H9 (cell line): ENCODE results near the gene LMO1. TPM values are rescaled to one million over a fixed set of nuclear protein-coding genes. Genes with fewer than 3 reads are reported as not detected.

Experiments used
- DNase-seq: peaks from one replicate; pipeline ENCODE4 v3.0.0-alpha.2; 2017
- H2AFZ ChIP-seq: one replicate; pipeline ENCODE4 v1.6.1; 2013; ENCODE audit warnings: mild to moderate bottlenecking, low read length, control low read depth, moderate library complexity
- H2AK5ac ChIP-seq: 2 replicates; pipeline ENCODE4 v1.6.1; 2013; ENCODE audit warnings: low read length, control low read depth, mixed read lengths; ENCODE audit not compliant: insufficient read length
- H2BK120ac ChIP-seq: one replicate; pipeline ENCODE4 v1.6.1; 2013; ENCODE audit warnings: low read depth, mild to moderate bottlenecking, low read length, control low read depth, inconsistent platforms; ENCODE audit not compliant: poor library complexity, severe bottlenecking
- H2BK12ac ChIP-seq: 2 replicates; pipeline ENCODE4 v1.6.1; 2013; ENCODE audit warnings: low read length, control low read depth, mixed read lengths, low read depth; ENCODE audit not compliant: insufficient read length
- H2BK15ac ChIP-seq: 2 replicates; pipeline ENCODE4 v1.6.1; 2013; ENCODE audit warnings: low read depth, low read length, control low read depth
- H2BK20ac ChIP-seq: one replicate; pipeline ENCODE4 v1.6.1; 2013; ENCODE audit warnings: low read depth, mild to moderate bottlenecking, low read length, control low read depth, inconsistent platforms; ENCODE audit not compliant: poor library complexity, severe bottlenecking
- H2BK5ac ChIP-seq: 2 replicates; pipeline ENCODE4 v1.6.1; 2013; ENCODE audit warnings: low read length, control low read depth, mixed read lengths; ENCODE audit not compliant: insufficient read length
- H3K14ac ChIP-seq: 2 replicates; pipeline ENCODE4 v1.6.1; 2013; ENCODE audit warnings: low read length, control low read depth; ENCODE audit not compliant: insufficient read depth
- H3K18ac ChIP-seq: 2 replicates; pipeline ENCODE4 v1.6.1; 2013; ENCODE audit warnings: low read depth, mild to moderate bottlenecking, mixed read lengths, low read length, control low read depth; ENCODE audit not compliant: insufficient read length
- H3K23ac ChIP-seq: 2 replicates; pipeline ENCODE4 v1.6.1; 2013; ENCODE audit warnings: low read length, control low read depth, mixed read lengths, low read depth; ENCODE audit not compliant: insufficient read length
- H3K23me2 ChIP-seq: 2 replicates; pipeline ENCODE4 v1.6.1; 2013; ENCODE audit warnings: low read depth, mild to moderate bottlenecking, mixed read lengths, low read length, control low read depth; ENCODE audit not compliant: insufficient read length, poor library complexity, severe bottlenecking
- H3K27ac ChIP-seq: 2 replicates; pipeline ENCODE4 v1.5.1; 2013; ENCODE audit warnings: low read length, control low read depth, mixed read lengths, low read depth; ENCODE audit not compliant: insufficient read length
- H3K27me3 ChIP-seq: 2 replicates; pipeline ENCODE4 v1.6.1; 2013; ENCODE audit warnings: low read length, control low read depth, inconsistent platforms; ENCODE audit not compliant: insufficient read depth
- H3K4ac ChIP-seq: 2 replicates; pipeline ENCODE4 v1.6.1; 2013; ENCODE audit warnings: low read depth, mild to moderate bottlenecking, control low read depth, inconsistent platforms, low read length, moderate library complexity
- H3K4me1 ChIP-seq: 2 replicates; pipeline ENCODE4 v1.6.1; 2013; ENCODE audit warnings: low read length, control low read depth, inconsistent platforms; ENCODE audit not compliant: insufficient read depth
- H3K4me2 ChIP-seq: 2 replicates; pipeline ENCODE4 v1.6.1; 2013; ENCODE audit warnings: low read length, control low read depth, mixed read lengths; ENCODE audit not compliant: insufficient read length, insufficient read depth
- H3K56ac ChIP-seq: 2 replicates; pipeline ENCODE4 v1.6.1; 2013; ENCODE audit warnings: low read depth, mild to moderate bottlenecking, mixed read lengths, low read length, control low read depth; ENCODE audit not compliant: insufficient read length
- H3K79me1 ChIP-seq: 2 replicates; pipeline ENCODE4 v1.6.1; 2013; ENCODE audit warnings: low read depth, mild to moderate bottlenecking, moderate library complexity, low read length, control low read depth, inconsistent platforms; ENCODE audit not compliant: insufficient read depth, poor library complexity, severe bottlenecking
- H3K79me2 ChIP-seq: 2 replicates; pipeline ENCODE4 v1.6.1; 2013; ENCODE audit warnings: low read length, control low read depth, inconsistent platforms; ENCODE audit not compliant: insufficient read depth
- H3K9ac ChIP-seq: 2 replicates; pipeline ENCODE4 v1.6.1; 2013; ENCODE audit warnings: low read length, control low read depth, mixed read lengths; ENCODE audit not compliant: insufficient read length; ENCODE audit errors: extremely low read depth
- H3K9me3 ChIP-seq: one replicate; pipeline ENCODE4 v1.6.1; 2013; ENCODE audit warnings: low read depth, low read length, inconsistent platforms; ENCODE audit not compliant: control insufficient read depth
- H3T11ph ChIP-seq: one replicate; pipeline ENCODE4 v1.6.1; 2013; ENCODE audit warnings: mild to moderate bottlenecking, low read length, control low read depth, inconsistent platforms
- H4K20me1 ChIP-seq: one replicate; pipeline ENCODE4 v1.6.1; 2013; ENCODE audit not compliant: control insufficient read depth, insufficient read length, insufficient read depth
- H4K5ac ChIP-seq: 2 replicates; pipeline ENCODE4 v1.6.1; 2013; ENCODE audit warnings: low read depth, mild to moderate bottlenecking, mixed read lengths, low read length, control low read depth; ENCODE audit not compliant: insufficient read length
- H4K8ac ChIP-seq: replicated peaks from 2 replicates; pipeline ENCODE4 v1.6.1; 2013; ENCODE audit warnings: low read length, control low read depth, mixed read lengths, low read depth; ENCODE audit not compliant: insufficient read length
- H4K91ac ChIP-seq: 2 replicates; pipeline ENCODE4 v1.6.1; 2013; ENCODE audit warnings: low read depth, mild to moderate bottlenecking, moderate library complexity, mixed read lengths, low read length, control low read depth; ENCODE audit not compliant: insufficient read length
- H3K27ac Mint-ChIP-seq, 3 experiments: 2 replicates in 2 of 3; 3 replicates in 1 of 3; pipeline ENCODE4 v1.8.0; 2020 to 2021; ENCODE audit warnings: mixed read lengths in 3 of 3, mild to moderate bottlenecking in 1 of 3, moderate library complexity in 1 of 3
- H3K27me3 Mint-ChIP-seq: 2 replicates; pipeline ENCODE4 v1.8.0; 2021; ENCODE audit warnings: low read depth, mild to moderate bottlenecking, moderate library complexity, mixed read lengths
- H3K36me3 Mint-ChIP-seq, 3 experiments: 2 replicates in 2 of 3; 3 replicates in 1 of 3; pipeline ENCODE4 v1.8.0; 2020 to 2021; ENCODE audit warnings: low read depth in 3 of 3, mixed read lengths in 3 of 3; ENCODE audit not compliant: insufficient read depth in 1 of 3
- H3K4me1 Mint-ChIP-seq, 2 experiments: 2 replicates each; pipeline ENCODE4 v1.8.0; 2020; ENCODE audit warnings: mixed read lengths in 2 of 2
- H3K4me3 Mint-ChIP-seq, 2 experiments: 2 replicates in 1 of 2; 3 replicates in 1 of 2; pipeline ENCODE4 v1.8.0; 2020 to 2021; ENCODE audit warnings: mild to moderate bottlenecking in 2 of 2, mixed read lengths in 2 of 2, moderate library complexity in 1 of 2
- H3K9me3 Mint-ChIP-seq, 2 experiments: 2 replicates in 1 of 2; 3 replicates in 1 of 2; pipeline ENCODE4 v1.8.0; 2020; ENCODE audit warnings: mild to moderate bottlenecking in 2 of 2, mixed read lengths in 2 of 2, moderate library complexity in 1 of 2
- WGBS: extraction: QIAGEN DNeasy Blood & Tissue Kit; methylation state at CpG from one replicate; pipeline ENCODE4 v1.1.7; 2013; ENCODE audit warnings: missing lambda C conversion rate, low lambda C conversion rate, mixed read lengths; ENCODE audit not compliant: insufficient read length; ENCODE audit errors: extremely low coverage; 5-methylcytosine and 5-hydroxymethylcytosine counted together
- total RNA-seq: library from RNA; stranded (reverse); gene quantifications from 2 replicates; pipeline ENCODE4 v1.2.1, GENCODE V29; 2021
- TF ChIP-seq, protein P1 (sequence below): fragments of 200-600 bp; sonication (generic); conservative IDR thresholded peaks from 3 replicates; pipeline ENCODE4 v1.8.0; 2021; ENCODE audit warnings: antibody characterized with exemption, mild to moderate bottlenecking

LMO1 gene
- total RNA-seq, 1 experiment from 2014 or later = 0.50 TPM

DNA sequence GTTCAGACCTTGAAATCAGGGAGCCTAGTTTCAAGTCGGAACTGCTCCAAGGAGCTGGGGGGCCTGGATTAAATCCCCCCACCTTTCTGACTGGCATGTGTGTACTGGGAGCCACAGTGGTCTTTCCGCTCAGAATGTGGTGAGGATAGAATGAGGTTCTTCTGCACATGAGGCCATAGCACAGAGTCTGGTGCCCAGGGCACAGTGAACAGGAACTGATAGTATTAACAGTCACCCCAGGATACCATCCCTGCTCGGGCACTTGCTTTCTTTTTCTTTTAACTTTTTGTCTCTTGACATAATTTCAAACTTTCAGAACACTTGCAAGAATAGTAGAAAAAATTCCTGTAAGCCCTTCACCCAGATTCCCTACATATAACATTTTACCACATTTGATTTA is 28.8 kb downstream of the LMO1 start:
- Histone ChIP-seq H2BK15ac (no peak overlapping the region), H3K14ac (no peak overlapping the region), H3K79me1 (no peaks in the 10 kb centered on the region), H2BK12ac (no peak overlapping the region), H4K91ac (no peak overlapping the region), H2BK20ac (no peak overlapping the region), H3T11ph (no peak overlapping the region), H2AFZ (no peak overlapping the region), H3K56ac (no peak overlapping the region), H4K20me1 (no peaks in the 10 kb centered on the region), H2BK120ac (no peak overlapping the region), H3K4me1 (no peaks in the 10 kb centered on the region), H3K9ac (no peak overlapping the region), H3K9me3 (no peaks in the 10 kb centered on the region), H4K5ac (no peak overlapping the region), H3K23ac (no peak overlapping the region), H3K4me2 (no peak overlapping the region), H3K18ac (no peak overlapping the region), H2AK5ac (no peak overlapping the region), H4K8ac (no peak overlapping the region), H3K27me3 (no peaks in the 10 kb centered on the region), H3K23me2 (no peaks in the 10 kb centered on the region), H2BK5ac (no peak overlapping the region), H3K79me2 (no peaks in the 10 kb centered on the region), H3K4ac (no peak overlapping the region), H3K27ac (no peak overlapping the region)
- Mint-ChIP-seq H3K9me3 (no peaks in the 10 kb centered on the region), H3K27ac (peak overlapping the region in 1 of 3 experiments; percentile 67; a peak in 2 of 7 replicates), H3K4me1 (peaks cover 12 to 13% of the 10 kb centered on the region in 2 experiments), H3K36me3 (no peaks in the 10 kb centered on the region), H3K4me3 (no peak overlapping the region), H3K27me3 (no peaks in the 10 kb centered on the region)
- TF ChIP-seq, protein P1, sequence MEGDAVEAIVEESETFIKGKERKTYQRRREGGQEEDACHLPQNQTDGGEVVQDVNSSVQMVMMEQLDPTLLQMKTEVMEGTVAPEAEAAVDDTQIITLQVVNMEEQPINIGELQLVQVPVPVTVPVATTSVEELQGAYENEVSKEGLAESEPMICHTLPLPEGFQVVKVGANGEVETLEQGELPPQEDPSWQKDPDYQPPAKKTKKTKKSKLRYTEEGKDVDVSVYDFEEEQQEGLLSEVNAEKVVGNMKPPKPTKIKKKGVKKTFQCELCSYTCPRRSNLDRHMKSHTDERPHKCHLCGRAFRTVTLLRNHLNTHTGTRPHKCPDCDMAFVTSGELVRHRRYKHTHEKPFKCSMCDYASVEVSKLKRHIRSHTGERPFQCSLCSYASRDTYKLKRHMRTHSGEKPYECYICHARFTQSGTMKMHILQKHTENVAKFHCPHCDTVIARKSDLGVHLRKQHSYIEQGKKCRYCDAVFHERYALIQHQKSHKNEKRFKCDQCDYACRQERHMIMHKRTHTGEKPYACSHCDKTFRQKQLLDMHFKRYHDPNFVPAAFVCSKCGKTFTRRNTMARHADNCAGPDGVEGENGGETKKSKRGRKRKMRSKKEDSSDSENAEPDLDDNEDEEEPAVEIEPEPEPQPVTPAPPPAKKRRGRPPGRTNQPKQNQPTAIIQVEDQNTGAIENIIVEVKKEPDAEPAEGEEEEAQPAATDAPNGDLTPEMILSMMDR = no peak
- DNase-seq = no peak
- WGBS = no CpG with 5 or more reads among the region's 3 CpGs
